Spleen (tissue), 7 donors: ENCODE results near the gene KHDC1.

ENCODE experiments used
- POLR2A ChIP-seq, 3 donors: fragments of 450-650 bp; IDR thresholded peaks; one replicate each; pipeline ENCODE4 v1.5.1; 2017; ENCODE audit warnings: antibody characterized with exemption in 3 of 3, mild to moderate bottlenecking in 1 of 3
- TF ChIP-seq, protein P1 (sequence below), 11 experiments: fragments of 200-600 bp in 7 of 11; fragments of 450-650 bp in 4 of 11; sonication (generic) in 4 of 11; IDR thresholded peaks in 8 of 11; conservative IDR thresholded peaks in 3 of 11; 1 replicate in 7 of 11; 2 replicates in 4 of 11; pipeline versions ENCODE4 v1.4.0 to v1.8.0; 2016 to 2021; ENCODE audit warnings: antibody characterized with exemption in 11 of 11, inconsistent platforms in 4 of 11, mild to moderate bottlenecking in 1 of 11
- donor health status: DM: no; HTN: no; CAD: no; lungs with moderate emphysema.
- donor health status: DM: no; HTN: no; CAD: no.
- donor health status: DM: no; HTN: no; CAD: no.

DNA sequence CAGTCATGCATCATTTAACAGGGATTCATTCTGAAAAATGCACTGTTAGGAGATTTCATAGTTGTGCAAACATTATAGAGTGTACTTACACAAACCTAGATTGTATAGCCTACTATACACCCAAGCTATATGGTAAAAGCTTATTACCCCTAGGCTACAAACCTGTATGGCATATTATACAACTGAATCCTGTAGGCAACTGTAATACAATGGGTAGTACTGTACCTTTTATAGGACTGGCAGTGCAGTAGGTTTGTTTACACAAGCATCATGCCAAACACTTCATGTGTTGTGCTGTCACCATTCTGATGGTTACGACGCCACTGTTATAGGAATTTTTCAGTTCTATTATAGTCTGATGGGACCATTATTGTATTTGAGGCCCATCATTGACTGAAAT, 39.3 kb upstream of the KHDC1 start:
- TF ChIP-seq, protein P1, sequence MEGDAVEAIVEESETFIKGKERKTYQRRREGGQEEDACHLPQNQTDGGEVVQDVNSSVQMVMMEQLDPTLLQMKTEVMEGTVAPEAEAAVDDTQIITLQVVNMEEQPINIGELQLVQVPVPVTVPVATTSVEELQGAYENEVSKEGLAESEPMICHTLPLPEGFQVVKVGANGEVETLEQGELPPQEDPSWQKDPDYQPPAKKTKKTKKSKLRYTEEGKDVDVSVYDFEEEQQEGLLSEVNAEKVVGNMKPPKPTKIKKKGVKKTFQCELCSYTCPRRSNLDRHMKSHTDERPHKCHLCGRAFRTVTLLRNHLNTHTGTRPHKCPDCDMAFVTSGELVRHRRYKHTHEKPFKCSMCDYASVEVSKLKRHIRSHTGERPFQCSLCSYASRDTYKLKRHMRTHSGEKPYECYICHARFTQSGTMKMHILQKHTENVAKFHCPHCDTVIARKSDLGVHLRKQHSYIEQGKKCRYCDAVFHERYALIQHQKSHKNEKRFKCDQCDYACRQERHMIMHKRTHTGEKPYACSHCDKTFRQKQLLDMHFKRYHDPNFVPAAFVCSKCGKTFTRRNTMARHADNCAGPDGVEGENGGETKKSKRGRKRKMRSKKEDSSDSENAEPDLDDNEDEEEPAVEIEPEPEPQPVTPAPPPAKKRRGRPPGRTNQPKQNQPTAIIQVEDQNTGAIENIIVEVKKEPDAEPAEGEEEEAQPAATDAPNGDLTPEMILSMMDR (IDR thresholded peaks at IDR 0.05 in 8 of 11, conservative IDR thresholded peaks at IDR 0.05 in 3 of 11): no peak
- no peak for TF ChIP-seq POLR2A (IDR thresholded peaks at IDR 0.05)
